Measurements from ENCODE around the gene FBLN1. TPM values are rescaled to one million over a fixed set of nuclear protein-coding genes. Genes with fewer than 3 reads are reported as not detected.

The FBLN1 gene
- total and polyA plus RNA-seq, 2 of the 13 experiments (the other 11 are each of a cell fraction or from before 2014, with no cell fraction given): 37.3 to 103 TPM

DNA sequence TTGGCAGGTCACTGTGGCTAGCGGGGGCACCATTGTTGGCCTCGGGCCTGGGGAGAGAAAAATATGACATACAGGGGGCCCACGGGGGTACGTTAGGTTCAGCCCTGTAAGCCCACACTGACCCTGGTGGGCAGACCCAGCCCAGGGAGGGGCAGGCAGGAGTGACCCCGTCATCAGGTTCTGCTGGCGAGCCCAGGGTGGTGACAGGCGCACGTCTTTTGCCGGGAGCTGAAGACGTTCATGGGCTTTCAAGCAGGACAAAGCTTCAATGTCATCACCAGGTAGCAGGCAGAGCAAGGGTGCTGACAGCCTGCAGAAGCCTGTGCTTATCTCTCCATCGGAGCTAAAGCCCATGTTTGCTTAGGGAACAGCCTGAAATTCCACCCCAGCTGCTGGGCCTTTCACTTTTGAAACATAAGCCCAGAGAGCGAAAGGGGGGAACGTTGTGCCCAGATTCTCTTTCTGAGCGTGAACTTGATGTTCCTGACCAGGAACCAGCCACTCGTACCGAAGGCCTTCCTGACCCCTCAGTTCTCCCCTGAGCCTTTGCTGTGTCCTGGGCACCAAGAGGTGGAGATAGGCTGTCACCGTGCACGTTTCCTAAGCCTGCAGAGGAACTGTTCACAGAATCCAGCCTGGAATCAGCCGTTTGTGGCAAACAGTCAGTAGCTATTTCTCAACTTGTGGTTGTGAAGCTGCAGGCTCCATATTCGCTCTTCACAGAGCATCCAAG lies 94.9 kb downstream of the FBLN1 start (continued):
- TF ChIP-seq, protein P1, sequence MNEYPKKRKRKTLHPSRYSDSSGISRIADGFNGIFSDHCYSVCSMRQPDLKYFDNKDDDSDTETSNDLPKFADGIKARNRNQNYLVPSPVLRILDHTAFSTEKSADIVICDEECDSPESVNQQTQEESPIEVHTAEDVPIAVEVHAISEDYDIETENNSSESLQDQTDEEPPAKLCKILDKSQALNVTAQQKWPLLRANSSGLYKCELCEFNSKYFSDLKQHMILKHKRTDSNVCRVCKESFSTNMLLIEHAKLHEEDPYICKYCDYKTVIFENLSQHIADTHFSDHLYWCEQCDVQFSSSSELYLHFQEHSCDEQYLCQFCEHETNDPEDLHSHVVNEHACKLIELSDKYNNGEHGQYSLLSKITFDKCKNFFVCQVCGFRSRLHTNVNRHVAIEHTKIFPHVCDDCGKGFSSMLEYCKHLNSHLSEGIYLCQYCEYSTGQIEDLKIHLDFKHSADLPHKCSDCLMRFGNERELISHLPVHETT (CRISPR knock-in tag; conservative IDR thresholded peaks at IDR 0.05): no peak
- TF ChIP-seq, protein P2, sequence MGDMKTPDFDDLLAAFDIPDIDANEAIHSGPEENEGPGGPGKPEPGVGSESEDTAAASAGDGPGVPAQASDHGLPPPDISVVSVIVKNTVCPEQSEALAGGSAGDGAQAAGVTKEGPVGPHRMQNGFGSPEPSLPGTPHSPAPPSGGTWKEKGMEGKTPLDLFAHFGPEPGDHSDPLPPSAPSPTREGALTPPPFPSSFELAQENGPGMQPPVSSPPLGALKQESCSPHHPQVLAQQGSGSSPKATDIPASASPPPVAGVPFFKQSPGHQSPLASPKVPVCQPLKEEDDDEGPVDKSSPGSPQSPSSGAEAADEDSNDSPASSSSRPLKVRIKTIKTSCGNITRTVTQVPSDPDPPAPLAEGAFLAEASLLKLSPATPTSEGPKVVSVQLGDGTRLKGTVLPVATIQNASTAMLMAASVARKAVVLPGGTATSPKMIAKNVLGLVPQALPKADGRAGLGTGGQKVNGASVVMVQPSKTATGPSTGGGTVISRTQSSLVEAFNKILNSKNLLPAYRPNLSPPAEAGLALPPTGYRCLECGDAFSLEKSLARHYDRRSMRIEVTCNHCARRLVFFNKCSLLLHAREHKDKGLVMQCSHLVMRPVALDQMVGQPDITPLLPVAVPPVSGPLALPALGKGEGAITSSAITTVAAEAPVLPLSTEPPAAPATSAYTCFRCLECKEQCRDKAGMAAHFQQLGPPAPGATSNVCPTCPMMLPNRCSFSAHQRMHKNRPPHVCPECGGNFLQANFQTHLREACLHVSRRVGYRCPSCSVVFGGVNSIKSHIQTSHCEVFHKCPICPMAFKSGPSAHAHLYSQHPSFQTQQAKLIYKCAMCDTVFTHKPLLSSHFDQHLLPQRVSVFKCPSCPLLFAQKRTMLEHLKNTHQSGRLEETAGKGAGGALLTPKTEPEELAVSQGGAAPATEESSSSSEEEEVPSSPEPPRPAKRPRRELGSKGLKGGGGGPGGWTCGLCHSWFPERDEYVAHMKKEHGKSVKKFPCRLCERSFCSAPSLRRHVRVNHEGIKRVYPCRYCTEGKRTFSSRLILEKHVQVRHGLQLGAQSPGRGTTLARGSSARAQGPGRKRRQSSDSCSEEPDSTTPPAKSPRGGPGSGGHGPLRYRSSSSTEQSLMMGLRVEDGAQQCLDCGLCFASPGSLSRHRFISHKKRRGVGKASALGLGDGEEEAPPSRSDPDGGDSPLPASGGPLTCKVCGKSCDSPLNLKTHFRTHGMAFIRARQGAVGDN (CRISPR knock-in tag; IDR thresholded peaks at IDR 0.05): peak; percentile 73
- peak; percentile 81 for TF ChIP-seq TARDBP (CRISPR knock-in tag; IDR thresholded peaks at IDR 0.05)
- TF ChIP-seq XRCC5 (optimal IDR thresholded peaks at IDR 0.05; ENCODE audit: low read length): peak; percentile 22
- TF ChIP-seq ZBTB7A (CRISPR knock-in tag; IDR thresholded peaks at IDR 0.05): peak; percentile 44; the same call in 1 of the 2 replicates
- no peak for TF ChIP-seq HOXD1 (CRISPR knock-in tag; IDR thresholded peaks at IDR 0.05)
- peak; percentile 62; the same call in 1 of the 2 replicates for TF ChIP-seq ARID4A (CRISPR knock-in tag; IDR thresholded peaks at IDR 0.05; ENCODE audit: borderline replicate concordance)
- TF ChIP-seq RARA (CRISPR knock-in tag; IDR thresholded peaks at IDR 0.05): peak; percentile 67; the same call in 1 of the 2 replicates
- TF ChIP-seq SP140L (CRISPR knock-in tag; IDR thresholded peaks at IDR 0.05; ENCODE audit: borderline replicate concordance): no peak
- TF ChIP-seq ARNT2 (CRISPR knock-in tag; IDR thresholded peaks at IDR 0.05; ENCODE audit: low read depth): no peak
- TF ChIP-seq U2AF2 (IDR thresholded peaks at IDR 0.05; ENCODE audit: low read depth, low read length): no peak
- TF ChIP-seq RFX1 (IDR thresholded peaks at IDR 0.05): no peak
- TF ChIP-seq IRF1 (CRISPR knock-in tag; IDR thresholded peaks at IDR 0.05; ENCODE audit: low read depth): 0 out of 2 replicates have a peak, but pooled peaks have one; percentile 83
- TF ChIP-seq, protein P3, sequence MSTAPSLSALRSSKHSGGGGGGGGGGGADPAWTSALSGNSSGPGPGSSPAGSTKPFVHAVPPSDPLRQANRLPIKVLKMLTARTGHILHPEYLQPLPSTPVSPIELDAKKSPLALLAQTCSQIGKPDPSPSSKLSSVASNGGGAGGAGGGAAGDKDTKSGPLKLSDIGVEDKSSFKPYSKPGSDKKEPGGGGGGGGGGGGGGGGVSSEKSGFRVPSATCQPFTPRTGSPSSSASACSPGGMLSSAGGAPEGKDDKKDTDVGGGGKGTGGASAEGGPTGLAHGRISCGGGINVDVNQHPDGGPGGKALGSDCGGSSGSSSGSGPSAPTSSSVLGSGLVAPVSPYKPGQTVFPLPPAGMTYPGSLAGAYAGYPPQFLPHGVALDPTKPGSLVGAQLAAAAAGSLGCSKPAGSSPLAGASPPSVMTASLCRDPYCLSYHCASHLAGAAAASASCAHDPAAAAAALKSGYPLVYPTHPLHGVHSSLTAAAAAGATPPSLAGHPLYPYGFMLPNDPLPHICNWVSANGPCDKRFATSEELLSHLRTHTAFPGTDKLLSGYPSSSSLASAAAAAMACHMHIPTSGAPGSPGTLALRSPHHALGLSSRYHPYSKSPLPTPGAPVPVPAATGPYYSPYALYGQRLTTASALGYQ (CRISPR knock-in tag; IDR thresholded peaks at IDR 0.05): peak; percentile 61; the same call in 1 of the 2 replicates
- no peak for TF ChIP-seq ZNF33A (CRISPR knock-in tag; IDR thresholded peaks at IDR 0.05; ENCODE audit: borderline replicate concordance)
- TF ChIP-seq SOX6 (IDR thresholded peaks at IDR 0.05): no peak
- TF ChIP-seq SOX6 (CRISPR knock-in tag; IDR thresholded peaks at IDR 0.05): peak; percentile 61

Measured in HepG2 (cell line).